NCI-H1694 (cell line): Measurements from ENCODE around the gene TC2N.
A peak's percentile ranks its signal among the peaks of the same experiment; 100 is the strongest.
"Not testable (repeated sequence)": the region's sequence is repeated elsewhere in the genome, so short reads cannot be mapped to it uniquely, and the experiment has no call there.

Source experiments
- DNase-seq: peaks from one replicate; lab custom pipeline; 2025; lab: John Stamatoyannopoulos, UW

TC2N gene

GRCh38 chr14:91869556-91869955 lies 2.2 kb upstream of the TC2N start:
- DNase-seq: no peak

GRCh38 chr14:91866511-91867295 lies 633 bp downstream of the TC2N start:
- DNase-seq: no peak

GRCh38 chr14:91866061-91866460 lies 1.3 kb downstream of the TC2N start:
- DNase-seq: no peak

- DNase-seq: no peak
These were observed 4.9 kb downstream of the TC2N start for GRCh38 chr14:91862417-91862816.

- DNase-seq: no peak
These were observed 6.2 kb downstream of the TC2N start for GRCh38 chr14:91861091-91861490.

- DNase-seq: no peak
These were observed 7.1 kb downstream of the TC2N start for GRCh38 chr14:91860238-91860637.

- DNase-seq: no peak
These were observed 8.6 kb downstream of the TC2N start for GRCh38 chr14:91858536-91859275.

- no peak for DNase-seq
These were observed 9.7 kb downstream of the TC2N start for GRCh38 chr14:91857614-91858013.

GRCh38 chr14:91854327-91854934 lies 12.9 kb downstream of the TC2N start:
- no peak for DNase-seq

- DNase-seq: no peak
These were observed 15.8 kb downstream of the TC2N start for GRCh38 chr14:91851563-91851962.

GRCh38 chr14:91848504-91849001 lies 18.8 kb downstream of the TC2N start:
- no peak for DNase-seq

GRCh38 chr14:91847693-91848092 lies 19.6 kb downstream of the TC2N start:
- DNase-seq: no peak

- no peak for DNase-seq
These were observed 21.7 kb downstream of the TC2N start for GRCh38 chr14:91845652-91846051.

- not testable (repeated sequence) for DNase-seq
These were observed 22.3 kb downstream of the TC2N start for GRCh38 chr14:91845056-91845455.

- DNase-seq: no peak
These were observed 23.3 kb downstream of the TC2N start for GRCh38 chr14:91844029-91844428.

- DNase-seq: no peak
These were observed 23.9 kb downstream of the TC2N start for GRCh38 chr14:91843437-91843836.

GRCh38 chr14:91841065-91841464 lies 26.3 kb downstream of the TC2N start:
- no peak for DNase-seq

- DNase-seq: no peak
These were observed 27.6 kb downstream of the TC2N start for GRCh38 chr14:91839749-91840148.

- DNase-seq: no peak
These were observed 30.3 kb downstream of the TC2N start for GRCh38 chr14:91837076-91837475.

GRCh38 chr14:91835920-91836843 lies 31.2 kb downstream of the TC2N start:
- peak; percentile 52 for DNase-seq

GRCh38 chr14:91835197-91835919 lies 32.0 kb downstream of the TC2N start:
- no peak for DNase-seq
